Measurements from ENCODE around the gene SHB. TPM values are rescaled to one million over a fixed set of nuclear protein-coding genes. Genes with fewer than 3 reads are reported as not detected.

Gene SHB
- total RNA-seq, 1 experiment from 2014 or later, result 29.6 TPM

GRCh38 chr9:38083858-38084555 lies 15.0 kb upstream of the SHB start:
- POLR2A ChIA-PET, result no interaction called here
- Mint-ChIP-seq H3K4me1 (ENCODE audit: insufficient read depth, unreplicated experiment) (no peaks in the 10 kb centered on the region), H3K27ac (ENCODE audit: low read depth, unreplicated experiment) (no peak overlapping the region), H3K27me3 (ENCODE audit: insufficient read depth, unreplicated experiment) (no peaks in the 10 kb centered on the region), H3K4me3 (ENCODE audit: unreplicated experiment) (no peak overlapping the region), H3K36me3 (ENCODE audit: insufficient read depth, unreplicated experiment) (no peaks in the 10 kb centered on the region), H3K9me3 (ENCODE audit: unreplicated experiment) (no peaks in the 10 kb centered on the region)
- DNase-seq (ENCODE audit: unreplicated experiment), result no peak
- TF ChIP-seq CTCF (IDR thresholded peaks at IDR 0.05; ENCODE audit: unreplicated experiment), result no peak
- BruUV-seq (replicated peaks), result no TSS peak
- intact Hi-C loops (cut with micrococcal nuclease), result no loop called here
- CTCF ChIA-PET, result interaction anchor here (0.6 to 1.4 kb wide), 3 partner anchors 12 to 180 kb away, joined by 3 to 5 read pairs (median 3); no protein-coding TSS in a partner anchor

- POLR2A ChIA-PET, result interaction anchor here (0.6 to 0.7 kb wide), 2 partner anchors 114 to 251 kb away, joined by 3 to 4 read pairs; no protein-coding TSS in a partner anchor
Observed at GRCh38 chr9:38082446-38083287, 13.6 kb upstream of the SHB start.

GRCh38 chr9:38081356-38082108 lies 12.5 kb upstream of the SHB start:
- no peak overlapping the region for H3K27ac Mint-ChIP-seq (ENCODE audit: low read depth, unreplicated experiment)
- H3K9me3 Mint-ChIP-seq (ENCODE audit: unreplicated experiment), result no peaks in the 10 kb centered on the region
- DNase-seq (ENCODE audit: unreplicated experiment), result no peak

More at GRCh38 chr9:38082446-38083287, 13.6 kb upstream of the SHB start:
- DNase-seq (ENCODE audit: unreplicated experiment), result no peak
- H3K9me3 Mint-ChIP-seq (ENCODE audit: unreplicated experiment), result no peaks in the 10 kb centered on the region
- no peaks in the 10 kb centered on the region for H3K4me1 Mint-ChIP-seq (ENCODE audit: insufficient read depth, unreplicated experiment)
- no peak overlapping the region for H3K4me3 Mint-ChIP-seq (ENCODE audit: unreplicated experiment)
- CTCF ChIA-PET, result interaction anchor here (0.5 to 3.2 kb wide), 4 partner anchors 11 to 456 kb away, joined by 3 to 9 read pairs (median 4); no protein-coding TSS in a partner anchor
- intact Hi-C loops (cut with micrococcal nuclease), result no loop called here
- no peaks in the 10 kb centered on the region for H3K36me3 Mint-ChIP-seq (ENCODE audit: insufficient read depth, unreplicated experiment)
- no peaks in the 10 kb centered on the region for H3K27me3 Mint-ChIP-seq (ENCODE audit: insufficient read depth, unreplicated experiment)
- no peak overlapping the region for H3K27ac Mint-ChIP-seq (ENCODE audit: low read depth, unreplicated experiment)
- no peak for TF ChIP-seq CTCF (IDR thresholded peaks at IDR 0.05; ENCODE audit: unreplicated experiment)
- no TSS peak for BruUV-seq (replicated peaks)

More at GRCh38 chr9:38081356-38082108, 12.5 kb upstream of the SHB start:
- no peaks in the 10 kb centered on the region for H3K4me1 Mint-ChIP-seq (ENCODE audit: insufficient read depth, unreplicated experiment)
- no TSS peak for BruUV-seq (replicated peaks)
- intact Hi-C loops (cut with micrococcal nuclease), result no loop called here
- no peaks in the 10 kb centered on the region for H3K36me3 Mint-ChIP-seq (ENCODE audit: insufficient read depth, unreplicated experiment)
- no peak overlapping the region for H3K4me3 Mint-ChIP-seq (ENCODE audit: unreplicated experiment)
- ChIA-PET POLR2A (interaction anchor here (0.7 to 1.0 kb wide), 2 partner anchors 9 to 252 kb away, joined by 3 read pairs; no protein-coding TSS in a partner anchor), CTCF (interaction anchor here (0.6 to 3.2 kb wide), 6 partner anchors 10 to 170 kb away, joined by 3 to 9 read pairs (median 3); no protein-coding TSS in a partner anchor)
- no peak for TF ChIP-seq CTCF (IDR thresholded peaks at IDR 0.05; ENCODE audit: unreplicated experiment)
- H3K27me3 Mint-ChIP-seq (ENCODE audit: insufficient read depth, unreplicated experiment), result no peaks in the 10 kb centered on the region
